Fibroblast of pulmonary artery (primary cell): ENCODE measurements around the gene OR51D1.

Experiments used
- DNase-seq: peaks from one replicate; pipeline ENCODE4 v3.0.0-alpha.2; 2010; ENCODE audit warnings: low read depth
- H3K4me3 ChIP-seq: replicated peaks from 2 replicates; pipeline ENCODE4 v1.5.1; 2011; ENCODE audit warnings: low read depth, mild to moderate bottlenecking, control low read depth, low read length, moderate library complexity
- CTCF ChIP-seq: IDR thresholded peaks from 2 replicates; pipeline ENCODE4 v1.5.1; 2011; ENCODE audit warnings: mild to moderate bottlenecking, control low read depth, low read length, inconsistent platforms; ENCODE audit errors: missing control alignments

Gene OR51D1

GRCh38 chr11:4636136-4636535 lies 1.1 kb upstream of the OR51D1 start:
- DNase-seq: no peak
- no peak for TF ChIP-seq CTCF
- H3K4me3 ChIP-seq: no peak overlapping the region

- TF ChIP-seq CTCF: no peak
- no peak for DNase-seq
Measured at GRCh38 chr11:4637662-4638047, 378 bp downstream of the OR51D1 start.

GRCh38 chr11:4639931-4640330 lies 2.7 kb downstream of the OR51D1 start:
- DNase-seq: no peak
- no peak for TF ChIP-seq CTCF

More at GRCh38 chr11:4637662-4638047, 378 bp downstream of the OR51D1 start:
- H3K4me3 ChIP-seq: no peak overlapping the region

GRCh38 chr11:4641501-4641900 lies 4.2 kb downstream of the OR51D1 start:
- no peak overlapping the region for H3K4me3 ChIP-seq
- TF ChIP-seq CTCF: no peak
- DNase-seq: no peak

More at GRCh38 chr11:4639931-4640330, 2.7 kb downstream of the OR51D1 start:
- H3K4me3 ChIP-seq: no peak overlapping the region

GRCh38 chr11:4642043-4642442 lies 4.8 kb downstream of the OR51D1 start:
- no peak for TF ChIP-seq CTCF
- no peak overlapping the region for H3K4me3 ChIP-seq
- DNase-seq: no peak

GRCh38 chr11:4643076-4643475 lies 5.8 kb downstream of the OR51D1 start:
- H3K4me3 ChIP-seq: no peak overlapping the region
- DNase-seq: no peak
- no peak for TF ChIP-seq CTCF

- H3K4me3 ChIP-seq: no peak within 1 kb of the TSS
- no peak for TF ChIP-seq CTCF
- DNase-seq: no peak
Measured at GRCh38 chr11:4643682-4644081, 6.4 kb downstream of the OR51D1 start, which contains the start of gene OR51E1. Gene OR51E1 (plus strand): TSS chr11:4643982. CDS start chr11:4652527, 8,545 bp downstream.
